ENCODE data around the gene TNS4.

The TNS4 gene

DNA sequence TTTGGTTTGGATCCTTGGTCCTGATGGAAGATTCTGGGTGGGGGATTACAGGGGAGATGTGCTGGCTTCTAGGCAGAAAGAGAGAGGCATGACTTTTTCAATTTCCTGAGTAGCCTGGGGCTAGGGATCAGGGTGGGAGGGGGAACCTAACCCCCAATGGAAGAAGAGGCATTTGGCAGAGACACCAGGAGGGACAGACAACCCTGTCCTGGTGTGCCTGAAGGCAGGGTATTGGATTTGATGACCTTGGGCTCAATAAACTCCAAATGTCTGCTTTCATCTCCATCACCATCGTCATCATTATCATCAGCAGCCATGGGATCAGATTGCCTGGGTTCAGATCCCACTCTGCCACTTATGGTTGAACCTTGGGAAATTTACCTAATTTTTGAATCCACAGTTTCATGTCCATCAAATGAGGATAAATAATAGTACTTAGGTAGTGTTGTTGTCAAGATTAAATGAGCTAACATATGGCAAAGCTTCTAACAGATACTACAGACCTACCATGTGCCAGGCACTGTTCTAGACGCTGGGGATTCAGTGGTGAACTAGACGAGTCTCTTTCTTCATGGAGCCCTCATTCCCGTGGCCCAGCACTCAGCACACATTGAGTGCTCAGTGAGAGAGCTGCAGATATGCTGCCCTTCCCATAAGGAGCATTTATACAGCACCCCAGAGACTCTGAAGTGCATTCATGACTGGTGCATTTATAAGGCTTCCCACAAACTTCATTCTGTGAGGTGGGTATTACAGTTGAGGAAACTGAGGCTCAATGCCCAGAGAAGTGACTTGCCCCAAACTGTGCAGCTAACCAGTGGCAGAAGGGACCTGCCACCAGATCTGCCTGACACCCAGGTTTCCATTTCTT is 31.4 kb downstream of the TNS4 start:
- Histone ChIP-seq H3K36me3 (ENCODE audit: control insufficient read depth, insufficient read depth, low read length) (no peaks in the 10 kb centered on the region), H3K9me3 (ENCODE audit: control insufficient read depth, low read length) (peaks cover 6% of the 10 kb centered on the region), H3K27ac (ENCODE audit: low read depth, low read length, severe bottlenecking) (no peak overlapping the region), H3K4me1 (ENCODE audit: control insufficient read depth, insufficient read depth, low read length, poor library complexity, severe bottlenecking) (peaks cover 19% of the 10 kb centered on the region), H3K4me3 (ENCODE audit: extremely low read depth, insufficient read depth, low read length, poor library complexity, severe bottlenecking) (no peak overlapping the region)
- 94 to 100% methylated on average over 2 of the region's 4 CpGs for WGBS, 2 experiments (ENCODE audit: insufficient coverage in 2 of 2)

GRCh38 chr17:40468560-40468959 is 32.9 kb downstream of the TNS4 start:
- H3K4me1 ChIP-seq (ENCODE audit: control insufficient read depth, insufficient read depth, low read length, poor library complexity, severe bottlenecking), result peaks cover 15% of the 10 kb centered on the region

DNA sequence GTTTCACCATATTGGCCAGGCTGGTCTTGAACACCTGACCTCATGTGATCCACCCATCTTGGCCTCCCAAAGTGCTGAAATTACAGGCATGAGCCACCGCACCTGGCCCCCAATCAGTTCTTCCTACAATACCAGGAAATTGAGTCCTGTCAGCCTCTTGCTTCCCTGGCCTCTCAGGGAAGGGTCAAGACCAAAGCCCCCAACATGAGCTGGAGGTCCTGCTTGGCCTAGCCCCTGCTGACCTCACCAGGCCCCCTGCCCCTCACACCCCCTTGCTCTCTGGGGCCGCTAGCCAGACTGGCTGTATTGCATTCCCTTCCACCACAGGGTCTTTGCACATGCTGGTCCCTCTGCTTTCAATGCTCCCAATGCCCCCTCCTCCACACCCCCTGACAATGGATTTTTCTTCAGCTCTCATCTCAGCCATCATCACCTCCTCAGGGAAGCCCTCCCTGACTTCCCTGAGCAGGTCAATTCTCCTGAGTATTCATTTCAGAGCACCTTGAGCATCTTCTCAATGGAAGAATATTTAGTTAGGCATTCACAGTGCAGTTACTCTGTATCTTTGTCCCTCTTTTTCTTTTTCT is 34.0 kb downstream of the TNS4 start:
- Histone ChIP-seq H3K36me3 (ENCODE audit: control insufficient read depth, insufficient read depth, low read length) (no peaks in the 10 kb centered on the region), H3K9me3 (ENCODE audit: control insufficient read depth, low read length) (peaks cover 3% of the 10 kb centered on the region), H3K4me1 (ENCODE audit: control insufficient read depth, insufficient read depth, low read length, poor library complexity, severe bottlenecking) (peaks cover 26% of the 10 kb centered on the region), H3K4me3 (ENCODE audit: extremely low read depth, insufficient read depth, low read length, poor library complexity, severe bottlenecking) (no peak overlapping the region), H3K27ac (ENCODE audit: low read depth, low read length, severe bottlenecking) (no peak overlapping the region)
- 100% methylated on average over 1 to 2 of the region's 2 CpGs for WGBS, 2 experiments (ENCODE audit: insufficient coverage in 2 of 2)

More at GRCh38 chr17:40468560-40468959, 32.9 kb downstream of the TNS4 start:
- WGBS, 2 experiments (ENCODE audit: insufficient coverage in 2 of 2), result 88 to 100% methylated on average over 7 of the region's 7 CpGs
- Histone ChIP-seq H3K9me3 (ENCODE audit: control insufficient read depth, low read length) (peaks cover 6% of the 10 kb centered on the region), H3K36me3 (ENCODE audit: control insufficient read depth, insufficient read depth, low read length) (no peaks in the 10 kb centered on the region), H3K27ac (ENCODE audit: low read depth, low read length, severe bottlenecking) (no peak overlapping the region), H3K4me3 (ENCODE audit: extremely low read depth, insufficient read depth, low read length, poor library complexity, severe bottlenecking) (no peak overlapping the region)

GRCh38 chr17:40466298-40466971 is 35.0 kb downstream of the TNS4 start:
- Histone ChIP-seq H3K4me1 (ENCODE audit: control insufficient read depth, insufficient read depth, low read length, poor library complexity, severe bottlenecking) (peaks cover 26% of the 10 kb centered on the region), H3K36me3 (ENCODE audit: control insufficient read depth, insufficient read depth, low read length) (no peaks in the 10 kb centered on the region), H3K4me3 (ENCODE audit: extremely low read depth, insufficient read depth, low read length, poor library complexity, severe bottlenecking) (no peak overlapping the region), H3K27ac (ENCODE audit: low read depth, low read length, severe bottlenecking) (no peak overlapping the region), H3K9me3 (ENCODE audit: control insufficient read depth, low read length) (no peaks in the 10 kb centered on the region)
- WGBS, 2 experiments (ENCODE audit: insufficient coverage in 2 of 2), result 91 to 92% methylated on average over 3 to 4 of the region's 11 CpGs

GRCh38 chr17:40464392-40464855 is 37.0 kb downstream of the TNS4 start:
- H3K27ac ChIP-seq (ENCODE audit: low read depth, low read length, severe bottlenecking), result no peak overlapping the region
- peaks cover 25% of the 10 kb centered on the region for H3K4me1 ChIP-seq (ENCODE audit: control insufficient read depth, insufficient read depth, low read length, poor library complexity, severe bottlenecking)
- WGBS, 2 experiments (ENCODE audit: insufficient coverage in 2 of 2), result 92 to 94% methylated on average over 5 of the region's 5 CpGs
- H3K36me3 ChIP-seq (ENCODE audit: control insufficient read depth, insufficient read depth, low read length), result no peaks in the 10 kb centered on the region
- H3K9me3 ChIP-seq (ENCODE audit: control insufficient read depth, low read length), result no peaks in the 10 kb centered on the region
- H3K4me3 ChIP-seq (ENCODE audit: extremely low read depth, insufficient read depth, low read length, poor library complexity, severe bottlenecking), result no peak overlapping the region

GRCh38 chr17:40463122-40463550 is 38.3 kb downstream of the TNS4 start:
- 47 to 49% methylated on average over 9 of the region's 11 CpGs for WGBS, 2 experiments (ENCODE audit: insufficient coverage in 2 of 2)
- Histone ChIP-seq H3K9me3 (ENCODE audit: control insufficient read depth, low read length) (no peaks in the 10 kb centered on the region), H3K27ac (ENCODE audit: low read depth, low read length, severe bottlenecking) (peak overlapping the region; percentile 42), H3K36me3 (ENCODE audit: control insufficient read depth, insufficient read depth, low read length) (no peaks in the 10 kb centered on the region), H3K4me1 (ENCODE audit: control insufficient read depth, insufficient read depth, low read length, poor library complexity, severe bottlenecking) (peaks cover 31% of the 10 kb centered on the region), H3K4me3 (ENCODE audit: extremely low read depth, insufficient read depth, low read length, poor library complexity, severe bottlenecking) (no peak overlapping the region)

GRCh38 chr17:40462343-40463121 is 38.9 kb downstream of the TNS4 start:
- Histone ChIP-seq H3K27ac (ENCODE audit: low read depth, low read length, severe bottlenecking) (peak overlapping the region; percentile 42), H3K36me3 (ENCODE audit: control insufficient read depth, insufficient read depth, low read length) (peaks cover 4% of the 10 kb centered on the region), H3K9me3 (ENCODE audit: control insufficient read depth, low read length) (no peaks in the 10 kb centered on the region), H3K4me1 (ENCODE audit: control insufficient read depth, insufficient read depth, low read length, poor library complexity, severe bottlenecking) (peaks cover 37% of the 10 kb centered on the region), H3K4me3 (ENCODE audit: extremely low read depth, insufficient read depth, low read length, poor library complexity, severe bottlenecking) (no peak overlapping the region)
- WGBS, 2 experiments (ENCODE audit: insufficient coverage in 2 of 2), result 82 to 85% methylated on average over 7 to 8 of the region's 9 CpGs

- Histone ChIP-seq H3K9me3 (ENCODE audit: control insufficient read depth, low read length) (no peaks in the 10 kb centered on the region), H3K36me3 (ENCODE audit: control insufficient read depth, insufficient read depth, low read length) (peaks cover 11% of the 10 kb centered on the region), H3K27ac (ENCODE audit: low read depth, low read length, severe bottlenecking) (peak overlapping the region; percentile 17), H3K4me1 (ENCODE audit: control insufficient read depth, insufficient read depth, low read length, poor library complexity, severe bottlenecking) (peaks cover 43% of the 10 kb centered on the region), H3K4me3 (ENCODE audit: extremely low read depth, insufficient read depth, low read length, poor library complexity, severe bottlenecking) (no peak overlapping the region)
- 83 to 88% methylated on average over 6 to 7 of the region's 12 CpGs for WGBS, 2 experiments (ENCODE audit: insufficient coverage in 2 of 2)
These were observed 39.6 kb downstream of the TNS4 start for GRCh38 chr17:40461732-40462342.

DNA sequence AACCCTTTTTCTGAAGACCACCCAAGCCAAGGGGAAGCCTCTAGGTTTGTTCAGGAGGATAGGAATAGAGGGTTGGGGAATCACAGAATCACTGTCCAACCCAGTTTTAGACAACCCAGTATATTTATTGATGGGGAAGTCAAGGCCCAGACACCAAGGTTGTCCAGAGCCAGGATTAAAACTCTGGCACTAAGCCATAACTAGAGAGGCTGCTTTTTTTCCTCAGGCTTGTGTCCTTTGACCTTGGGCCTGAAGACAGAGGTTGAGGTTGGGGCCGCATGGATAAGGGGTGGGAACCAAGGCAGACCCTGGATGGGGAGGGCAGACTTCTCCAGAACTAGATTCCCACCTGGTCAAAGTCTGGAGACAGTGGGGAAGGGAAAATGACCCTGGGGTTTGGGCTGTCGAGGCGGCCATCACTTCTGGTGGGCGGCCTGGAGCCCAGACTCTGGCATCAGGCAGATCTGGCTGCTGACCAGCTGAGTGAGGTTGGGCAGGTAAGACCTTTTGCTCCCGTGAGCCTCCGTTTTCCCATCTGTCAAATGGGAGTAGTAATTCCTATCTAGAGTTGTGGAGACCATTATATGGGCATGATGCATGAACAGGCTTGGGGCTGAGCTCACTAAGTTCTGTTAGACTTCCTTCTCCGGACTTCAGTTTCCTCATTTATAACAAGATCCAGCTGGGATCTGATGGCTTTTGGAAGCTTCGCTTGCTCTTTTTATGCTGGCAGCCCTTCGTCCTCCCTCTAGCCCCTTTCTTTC is 40.3 kb downstream of the TNS4 start:
- H3K4me3 ChIP-seq (ENCODE audit: extremely low read depth, insufficient read depth, low read length, poor library complexity, severe bottlenecking), result no peak overlapping the region
- peaks cover 17% of the 10 kb centered on the region for H3K36me3 ChIP-seq (ENCODE audit: control insufficient read depth, insufficient read depth, low read length)
- 95 to 100% methylated on average over 6 of the region's 9 CpGs for WGBS, 2 experiments (ENCODE audit: insufficient coverage in 2 of 2)
- H3K4me1 ChIP-seq (ENCODE audit: control insufficient read depth, insufficient read depth, low read length, poor library complexity, severe bottlenecking), result peaks cover 43% of the 10 kb centered on the region
- H3K9me3 ChIP-seq (ENCODE audit: control insufficient read depth, low read length), result no peaks in the 10 kb centered on the region
- peak overlapping the region; percentile 17 for H3K27ac ChIP-seq (ENCODE audit: low read depth, low read length, severe bottlenecking)

All from mesodermal cell (in vitro differentiated cells).